GM18526 (cell line): ENCODE data around the gene CCDC83.

ENCODE experiments used
- POLR2A ChIP-seq: IDR thresholded peaks from 3 replicates; pipeline ENCODE4 v1.6.1; 2011; ENCODE audit not compliant: insufficient read length; ENCODE audit errors: extremely low read depth

The CCDC83 gene

GRCh38 chr11:85855341-85855656 lies at the start of gene CCDC83:
CCDC83 (plus strand) TSS chr11:85855383; CDS start chr11:85865124, 9,741 bp downstream.
- no peak for TF ChIP-seq POLR2A

- no peak for TF ChIP-seq POLR2A
Observed at GRCh38 chr11:85805387-85805786, 49.8 kb upstream of the CCDC83 start.

- no peak for TF ChIP-seq POLR2A
Observed at GRCh38 chr11:85806016-85806415, 49.2 kb upstream of the CCDC83 start.

- no peak for TF ChIP-seq POLR2A
Observed at GRCh38 chr11:85806876-85807275, 48.3 kb upstream of the CCDC83 start.

- TF ChIP-seq POLR2A = no peak
Observed at GRCh38 chr11:85809191-85809590, 46.0 kb upstream of the CCDC83 start.

- TF ChIP-seq POLR2A = no peak
Observed at GRCh38 chr11:85809863-85810262, 45.3 kb upstream of the CCDC83 start.

- no peak for TF ChIP-seq POLR2A
Observed at GRCh38 chr11:85810521-85810870, 44.7 kb upstream of the CCDC83 start.

- TF ChIP-seq POLR2A = no peak
Observed at GRCh38 chr11:85810871-85811611, 44.1 kb upstream of the CCDC83 start, which contains the start of gene SYTL2. SYTL2 (minus strand) TSS chr11:85811141; CDS start chr11:85757725, 53,416 bp downstream.

GRCh38 chr11:85811624-85812023 lies 43.6 kb upstream of the CCDC83 start:
- TF ChIP-seq POLR2A = no peak

GRCh38 chr11:85813721-85814120 lies 41.5 kb upstream of the CCDC83 start:
- TF ChIP-seq POLR2A = no peak

GRCh38 chr11:85815186-85815931 lies 39.8 kb upstream of the CCDC83 start:
- no peak for TF ChIP-seq POLR2A

GRCh38 chr11:85819441-85819840 lies 35.7 kb upstream of the CCDC83 start:
- TF ChIP-seq POLR2A = no peak

- TF ChIP-seq POLR2A = no peak
Observed at GRCh38 chr11:85821636-85822035, 33.5 kb upstream of the CCDC83 start.

- TF ChIP-seq POLR2A = no peak
Observed at GRCh38 chr11:85822814-85823213, 32.4 kb upstream of the CCDC83 start.

- no peak for TF ChIP-seq POLR2A
Observed at GRCh38 chr11:85823816-85824215, 31.4 kb upstream of the CCDC83 start.

- no peak for TF ChIP-seq POLR2A
Observed at GRCh38 chr11:85825616-85826015, 29.6 kb upstream of the CCDC83 start.
